Thoracic aorta (tissue), 2 donors: Measurements from ENCODE around the gene LHX1. TPM values are rescaled to one million over a fixed set of nuclear protein-coding genes. Genes with fewer than 3 reads are reported as not detected.

Experiments used
- ATAC-seq: fragments of 150-250 bp; one replicate; pipeline ENCODE4 v1.8.0; 2017; ENCODE audit warnings: low read depth; ENCODE audit not compliant: insufficient number of reproducible peaks, low FRiP score
- DNase-seq: peaks from one replicate; pipeline ENCODE4 v3.0.0-alpha.2; 2020; ENCODE audit warnings: low spot score
- H3K27ac ChIP-seq, 2 donors: fragments of 200-600 bp; sonication (generic); 1 replicate in 1 of 2; 2 replicates in 1 of 2; pipeline ENCODE4 v1.5.1; 2016; ENCODE audit warnings: mild to moderate bottlenecking in 2 of 2, moderate library complexity in 2 of 2
- H3K27me3 ChIP-seq: fragments of 200-600 bp; sonication (generic); replicated peaks from 2 replicates; pipeline ENCODE4 v1.6.0; 2016; ENCODE audit warnings: mild to moderate bottlenecking; ENCODE audit not compliant: insufficient read depth
- H3K36me3 ChIP-seq: fragments of 200-600 bp; sonication (generic); one replicate; pipeline ENCODE4 v1.5.1; 2016
- H3K4me1 ChIP-seq, 2 donors: fragments of 200-600 bp; sonication (generic); 1 replicate in 1 of 2; 2 replicates in 1 of 2; pipeline versions ENCODE4 v1.5.1 to v1.6.0; 2016; ENCODE audit warnings: low read depth in 2 of 2, mild to moderate bottlenecking in 1 of 2; ENCODE audit not compliant: control insufficient read depth in 1 of 2
- H3K4me3 ChIP-seq: fragments of 200-600 bp; sonication (generic); 2 replicates; pipeline ENCODE4 v1.5.1; 2016; ENCODE audit warnings: mild to moderate bottlenecking
- H3K9me3 ChIP-seq: fragments of 200-600 bp; sonication (generic); 2 replicates; pipeline ENCODE4 v1.5.1; 2016
- CTCF ChIP-seq: fragments of 200-600 bp; sonication (generic); IDR thresholded peaks from one replicate; pipeline ENCODE4 v1.5.1; 2019; ENCODE audit warnings: antibody characterized with exemption
- total RNA-seq, 2 donors: library from RNA; depleted of rRNA; stranded (reverse); fragments of >200 nt; gene quantifications; one replicate each; pipeline versions ENCODE4 v1.1.0 to v1.2.3, GENCODE V29; 2016

LHX1 gene
- total RNA-seq, result not detected

GRCh38 chr17:36937001-36937958 lies at the start of gene LHX1:
LHX1 (plus strand) TSS chr17:36937475; CDS start chr17:36938198, 723 bp downstream.
- H3K36me3 ChIP-seq, result no peaks in the 10 kb centered on the region
- no peak for TF ChIP-seq CTCF
- DNase-seq, result no peak
- H3K27me3 ChIP-seq, result peaks cover 90% of the 10 kb centered on the region
- peak within 1 kb of the TSS; percentile 38 for H3K4me3 ChIP-seq
- H3K9me3 ChIP-seq, result no peaks in the 10 kb centered on the region
- H3K27ac ChIP-seq, result peak within 1 kb of the TSS in 1 of 2 donors; percentile 41
- peaks cover 48 to 70% of the 10 kb centered on the region in 2 donors for H3K4me1 ChIP-seq
- no peak for ATAC-seq

- no peaks in the 10 kb centered on the region for H3K4me1 ChIP-seq
- no peaks in the 10 kb centered on the region for H3K9me3 ChIP-seq
- no peaks in the 10 kb centered on the region for H3K27me3 ChIP-seq
- ATAC-seq (no peak), DNase-seq (no peak)
- no peak for TF ChIP-seq CTCF
- no peak overlapping the region for H3K4me3 ChIP-seq
- H3K27ac ChIP-seq, result no peak overlapping the region
- no peaks in the 10 kb centered on the region for H3K36me3 ChIP-seq
These were observed 48.9 kb upstream of the LHX1 start for GRCh38 chr17:36888236-36888951.

GRCh38 chr17:36889770-36890349 lies 47.4 kb upstream of the LHX1 start:
- Histone ChIP-seq H3K4me3 (no peak overlapping the region), H3K27ac (no peak overlapping the region), H3K36me3 (no peaks in the 10 kb centered on the region), H3K4me1 (no peaks in the 10 kb centered on the region), H3K9me3 (no peaks in the 10 kb centered on the region), H3K27me3 (no peaks in the 10 kb centered on the region)
- ATAC-seq (no peak), DNase-seq (no peak)
- no peak for TF ChIP-seq CTCF

- Histone ChIP-seq H3K4me1 (no peaks in the 10 kb centered on the region), H3K27ac (no peak overlapping the region), H3K27me3 (peaks cover 2% of the 10 kb centered on the region), H3K9me3 (no peaks in the 10 kb centered on the region), H3K4me3 (no peak overlapping the region), H3K36me3 (no peaks in the 10 kb centered on the region)
- DNase-seq, result no peak
- no peak for TF ChIP-seq CTCF
- ATAC-seq, result no peak
These were observed 46.7 kb upstream of the LHX1 start for GRCh38 chr17:36890398-36891168.
